Left lung (tissue), 10 donors: ENCODE measurements around the gene FYN. TPM values are rescaled to one million over a fixed set of nuclear protein-coding genes. Genes with fewer than 3 reads are reported as not detected.

Source experiments
- ATAC-seq: fragments of 200-7000 bp; cut with Tn5 transposase; one replicate; pipeline ENCODE4 v1.9.1; 2020; ENCODE audit warnings: moderate library complexity
- DNase-seq, 4 donors: peaks; one replicate each; pipeline ENCODE4 v3.0.0-alpha.2; 2013 to 2020
- H3K27ac ChIP-seq, 2 donors: fragments of 200-600 bp; sonication (generic) in 1 of 2; one replicate each; pipeline versions ENCODE4 v1.5.0 to v1.8.0; 2020 to 2021
- H3K27me3 ChIP-seq, 2 donors: fragments of 200-600 bp; sonication (generic) in 1 of 2; one replicate each; pipeline versions ENCODE4 v1.5.0 to v1.8.0; 2020 to 2021
- H3K36me3 ChIP-seq, 2 donors: fragments of 200-600 bp; sonication (generic) in 1 of 2; one replicate each; pipeline versions ENCODE4 v1.5.0 to v1.8.0; 2020 to 2021
- H3K4me1 ChIP-seq, 2 donors: fragments of 200-600 bp; one replicate each; pipeline ENCODE4 v1.8.0; 2021
- H3K4me3 ChIP-seq, 2 donors: fragments of 200-600 bp; sonication (generic) in 1 of 2; one replicate each; pipeline versions ENCODE4 v1.5.0 to v1.8.0; 2020 to 2021; ENCODE audit warnings: mild to moderate bottlenecking in 1 of 2
- H3K9me3 ChIP-seq, 2 donors: fragments of 200-600 bp; sonication (generic) in 1 of 2; one replicate each; pipeline versions ENCODE4 v1.5.0 to v1.8.0; 2020 to 2021
- CTCF ChIP-seq, 2 donors: fragments of 200-600 bp; sonication (generic) in 1 of 2; IDR thresholded peaks; one replicate each; pipeline versions ENCODE4 v1.5.0 to v1.8.0; 2021; ENCODE audit warnings: antibody characterized with exemption in 2 of 2
- intact Hi-C, 2 donors: fragments of 100-400 bp; cut with DNase I; formaldehyde crosslinking; loops; one replicate each; pipeline versions ENCODE4 v1.11.2 to v1.14.2; 2022
- polyA plus RNA-seq, 6 donors: library from polyadenylated mRNA; unstranded; fragments of 120-200 nt; gene quantifications; one replicate each; pipeline ENCODE4 v1.2.1, GENCODE V29; 2013; ENCODE audit not compliant: insufficient read length in 6 of 6
- total RNA-seq, 2 donors: library from RNA; stranded (reverse); fragmentation: NEBNext Ultra II Directional; extraction: Animal tissue kit (Norgen Biotek cat#: 25700); gene quantifications; one replicate each; pipeline ENCODE4 v1.2.1, GENCODE V29; 2021
- donor health status: DM: no; HTN: yes; CAD: no.
- donor health status: DM: no; HTN: no; CAD: no.

FYN gene
- total and polyA plus RNA-seq, 8 donors = 58.8 to 165 (median 144) TPM

- no peak for ATAC-seq
- intact Hi-C loops = no loop called here
- no peak for DNase-seq
- Histone ChIP-seq H3K27ac (no peak overlapping the region), H3K4me1 (peaks cover 11 to 25% of the 10 kb centered on the region in 2 donors), H3K36me3 (peaks cover 0 to 13% of the 10 kb centered on the region in 2 donors), H3K27me3 (no peaks in the 10 kb centered on the region), H3K9me3 (no peaks in the 10 kb centered on the region), H3K4me3 (no peak overlapping the region)
- TF ChIP-seq CTCF (IDR thresholded peaks at IDR 0.05) = no peak
These were observed 154.9 kb downstream of the FYN start for GRCh38 chr6:111718326-111718725.

GRCh38 chr6:111717621-111718020, 155.6 kb downstream of the FYN start:
- TF ChIP-seq CTCF (IDR thresholded peaks at IDR 0.05) = no peak
- peaks cover 0 to 18% of the 10 kb centered on the region in 2 donors for H3K36me3 ChIP-seq
- ATAC-seq (no peak), DNase-seq (no peak)
- no peaks in the 10 kb centered on the region for H3K9me3 ChIP-seq
- peaks cover 10 to 22% of the 10 kb centered on the region in 2 donors for H3K4me1 ChIP-seq
- no peak overlapping the region for H3K4me3 ChIP-seq
- H3K27me3 ChIP-seq = no peaks in the 10 kb centered on the region
- intact Hi-C loops = no loop called here
- no peak overlapping the region for H3K27ac ChIP-seq

GRCh38 chr6:111716325-111716724, 156.9 kb downstream of the FYN start:
- no peaks in the 10 kb centered on the region for H3K27me3 ChIP-seq
- H3K4me3 ChIP-seq = no peak overlapping the region
- H3K36me3 ChIP-seq = peaks cover 0 to 18% of the 10 kb centered on the region in 2 donors
- intact Hi-C loops = no loop called here
- H3K27ac ChIP-seq = no peak overlapping the region
- peaks cover 5 to 20% of the 10 kb centered on the region in 2 donors for H3K4me1 ChIP-seq
- H3K9me3 ChIP-seq = no peaks in the 10 kb centered on the region
- DNase-seq (no peak), ATAC-seq (no peak)
- no peak for TF ChIP-seq CTCF (IDR thresholded peaks at IDR 0.05)

- Histone ChIP-seq H3K9me3 (no peaks in the 10 kb centered on the region), H3K36me3 (peaks cover 0 to 18% of the 10 kb centered on the region in 2 donors), H3K4me3 (no peak overlapping the region), H3K4me1 (peaks cover 8 to 21% of the 10 kb centered on the region in 2 donors), H3K27ac (no peak overlapping the region), H3K27me3 (no peaks in the 10 kb centered on the region)
- intact Hi-C loops = no loop called here
- ATAC-seq = no peak
- no peak for TF ChIP-seq CTCF (IDR thresholded peaks at IDR 0.05)
- no peak for DNase-seq
These were observed 157.9 kb downstream of the FYN start for GRCh38 chr6:111715321-111715720.

GRCh38 chr6:111714416-111715270, 158.6 kb downstream of the FYN start:
- no peak overlapping the region for H3K4me3 ChIP-seq
- H3K4me1 ChIP-seq = peaks cover 11 to 26% of the 10 kb centered on the region in 2 donors
- intact Hi-C loops = loop anchor here in 1 of 2 donors (5.0 kb wide), 1 partner anchor 283 kb away; no protein-coding TSS in a partner anchor
- no peak for DNase-seq
- TF ChIP-seq CTCF (IDR thresholded peaks at IDR 0.05) = no peak
- H3K27ac ChIP-seq = no peak overlapping the region
- H3K27me3 ChIP-seq = no peaks in the 10 kb centered on the region
- peaks cover 0 to 16% of the 10 kb centered on the region in 2 donors for H3K36me3 ChIP-seq
- H3K9me3 ChIP-seq = no peaks in the 10 kb centered on the region
- ATAC-seq = no peak
